GM21360 (cell line): Measurements from ENCODE around the gene PDCD2L.
"Not testable (repeated sequence)": the region's sequence is repeated elsewhere in the genome, so short reads cannot be mapped to it uniquely, and the experiment has no call there.

Experiments
- ATAC-seq: cut with Tn5 transposase; IDR thresholded peaks from one replicate; pipeline ENCODE4 v1.9.1; 2021; ENCODE audit warnings: mild to moderate bottlenecking, moderate library complexity; ENCODE audit not compliant: unreplicated experiment

The PDCD2L gene

GRCh38 chr19:34373601-34374288, 30.5 kb upstream of the PDCD2L start:
- ATAC-seq: no peak

GRCh38 chr19:34375598-34375997, 28.6 kb upstream of the PDCD2L start:
- no peak for ATAC-seq

- no peak for ATAC-seq
These were observed 23.5 kb upstream of the PDCD2L start for GRCh38 chr19:34380639-34381241.

GRCh38 chr19:34381399-34382251, 22.6 kb upstream of the PDCD2L start:
- no peak for ATAC-seq

- no peak for ATAC-seq
These were observed 21.7 kb upstream of the PDCD2L start for GRCh38 chr19:34382471-34382870.

- ATAC-seq: no peak
These were observed 20.6 kb upstream of the PDCD2L start for GRCh38 chr19:34383599-34383998.

DNA sequence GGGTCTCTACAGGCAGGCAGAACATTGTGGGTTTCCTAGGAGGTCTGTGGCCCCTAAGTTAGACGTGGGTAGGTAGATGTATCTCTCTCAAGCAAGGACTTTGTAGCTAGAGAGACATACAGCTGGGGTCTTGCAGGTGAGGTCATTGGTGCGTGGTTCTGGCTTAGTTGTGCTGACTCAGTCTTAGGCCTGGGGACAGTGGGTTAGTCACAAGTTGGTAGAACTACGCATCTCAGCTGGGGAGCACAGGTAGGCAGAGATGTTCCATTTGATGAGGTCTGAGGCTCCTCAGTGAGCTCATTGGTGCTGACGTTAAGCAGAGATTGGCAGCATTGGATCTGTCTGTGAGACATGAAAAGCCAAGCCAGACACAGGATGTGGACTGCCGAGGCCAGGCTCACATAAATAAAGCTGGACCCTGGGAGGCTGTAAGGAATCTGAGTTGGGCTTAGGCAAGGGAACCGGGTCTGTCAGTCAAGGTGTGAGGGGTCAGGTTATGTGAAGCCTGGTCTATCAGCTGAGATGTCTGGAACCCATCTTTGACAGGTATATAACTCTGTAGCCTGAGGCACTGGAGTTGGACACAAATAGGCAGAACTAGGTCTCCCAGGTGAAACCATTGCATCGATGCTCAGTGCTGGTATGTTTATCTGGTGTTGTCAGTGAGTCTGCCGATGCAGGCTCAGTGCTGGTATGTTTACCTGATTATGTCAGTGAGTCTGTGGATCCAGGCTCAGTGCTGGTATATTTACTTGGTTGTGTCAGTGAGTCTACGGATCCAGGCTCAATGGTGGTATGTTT, 17.4 kb upstream of the PDCD2L start:
- ATAC-seq: no peak

DNA sequence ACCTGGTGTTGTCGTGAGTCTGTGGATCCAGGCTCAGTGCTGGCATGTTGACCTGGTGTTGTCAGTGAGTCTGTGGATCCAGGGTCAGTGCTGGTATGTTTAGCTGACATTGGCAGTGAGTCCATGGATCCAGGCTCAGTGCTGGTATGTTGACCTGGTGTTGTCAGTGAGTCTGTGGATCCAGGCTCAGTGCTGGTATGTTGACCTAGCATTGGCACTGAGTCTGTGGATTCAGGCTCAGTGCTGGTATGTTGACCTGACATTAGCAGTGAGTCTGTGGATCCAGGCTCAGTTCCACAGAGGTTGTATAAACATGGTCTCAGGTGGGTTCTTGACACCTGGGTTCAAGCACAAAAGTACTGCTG, 16.8 kb upstream of the PDCD2L start:
- ATAC-seq: no peak

DNA sequence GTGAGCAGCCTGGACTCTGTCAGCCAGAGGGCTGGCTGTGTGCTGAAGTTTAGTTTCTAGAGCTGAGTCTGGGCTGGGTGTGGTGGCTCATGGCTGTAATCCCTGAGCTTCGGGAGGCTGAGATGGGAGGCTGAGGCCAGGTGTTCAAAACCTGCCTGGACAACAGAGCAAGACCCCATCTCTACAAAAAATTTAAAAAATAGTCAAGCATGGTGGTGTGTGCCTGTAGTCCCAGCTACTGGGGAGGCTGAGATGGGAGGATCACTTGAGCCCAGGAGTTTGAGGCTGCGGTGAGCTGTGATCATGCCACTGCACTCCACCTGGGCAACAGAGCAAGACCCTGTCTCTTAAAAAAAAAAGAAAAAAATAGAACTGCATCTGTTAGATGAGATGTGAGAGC, 15.5 kb upstream of the PDCD2L start:
- not testable (repeated sequence) for ATAC-seq

GRCh38 chr19:34391813-34392212, 12.4 kb upstream of the PDCD2L start:
- ATAC-seq: no peak

DNA sequence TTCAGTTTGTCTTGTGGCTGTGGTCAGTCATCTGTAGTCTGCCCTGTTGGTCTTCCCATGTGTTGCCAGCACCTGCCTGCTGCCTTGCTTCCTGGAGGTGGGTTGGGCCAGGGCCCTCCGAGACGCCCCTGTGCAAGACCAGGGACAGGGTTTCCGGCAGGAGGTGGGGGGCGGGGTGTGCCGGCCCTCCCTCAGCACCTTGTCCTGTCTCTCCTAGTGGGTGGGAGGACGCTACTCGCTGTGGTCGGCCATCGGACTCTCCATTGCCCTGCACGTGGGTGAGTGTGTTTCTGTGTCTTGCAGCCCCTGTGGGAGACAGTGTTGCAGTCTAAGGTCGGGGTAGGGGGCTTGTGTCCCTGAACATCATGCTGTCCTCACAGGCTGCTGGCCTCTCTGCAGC, 11.2 kb upstream of the PDCD2L start:
- ATAC-seq: no peak

DNA sequence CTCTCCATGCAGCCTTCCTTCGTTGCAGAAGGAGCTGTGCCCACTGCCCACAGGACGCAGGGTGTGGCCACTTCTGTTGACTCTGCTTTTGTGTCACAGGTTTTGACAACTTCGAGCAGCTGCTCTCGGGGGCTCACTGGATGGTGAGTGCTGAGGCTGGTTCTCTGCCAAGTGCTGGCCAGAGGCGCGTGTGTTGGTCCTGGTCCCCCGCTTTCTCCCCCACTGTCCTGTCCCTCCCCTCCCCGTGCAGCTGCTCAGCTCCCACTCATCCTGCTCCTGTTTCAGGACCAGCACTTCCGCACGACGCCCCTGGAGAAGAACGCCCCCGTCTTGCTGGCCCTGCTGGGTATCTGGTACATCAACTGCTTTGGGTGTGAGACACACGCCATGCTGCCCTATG, 10.6 kb upstream of the PDCD2L start:
- no peak for ATAC-seq

- ATAC-seq: no peak
These were observed 6.3 kb upstream of the PDCD2L start for GRCh38 chr19:34397853-34398252.

- ATAC-seq: no peak
These were observed 4.3 kb upstream of the PDCD2L start for GRCh38 chr19:34399886-34400285.

- ATAC-seq: not testable (repeated sequence)
These were observed 3.4 kb upstream of the PDCD2L start for GRCh38 chr19:34400844-34401243.

- no peak for ATAC-seq
These were observed 2.1 kb upstream of the PDCD2L start for GRCh38 chr19:34402074-34402600.

- ATAC-seq: no peak
These were observed 453 bp upstream of the PDCD2L start for GRCh38 chr19:34403784-34404108.

- no peak for ATAC-seq
These were observed 1.9 kb downstream of the PDCD2L start for GRCh38 chr19:34405892-34406660.

GRCh38 chr19:34408411-34408810, 4.2 kb downstream of the PDCD2L start:
- no peak for ATAC-seq
